CD4-positive, alpha-beta memory T cell (primary cell): ENCODE measurements around the gene ELP4. TPM values are rescaled to one million over a fixed set of nuclear protein-coding genes. Genes with fewer than 3 reads are reported as not detected.

Experiments used
- CTCF ChIA-PET: fragments of 350-600 bp; sonication (Branson Sonifier 250); formaldehyde crosslinking; loops from one replicate; lab custom pipeline; 2021; ENCODE audit warnings: inconsistent platforms; ENCODE audit not compliant: partially characterized antibody; lab: Charles Lee
- POLR2A ChIA-PET: fragments of 350-600 bp; sonication (Branson Sonifier 250); formaldehyde crosslinking; loops from one replicate; lab custom pipeline; 2021; ENCODE audit not compliant: partially characterized antibody; lab: Charles Lee
- DNase-seq, 5 donors: peaks; one replicate each; pipeline versions ENCODE4 v3.0.0 to v3.0.0-alpha.2; 2020 to 2022; ENCODE audit warnings: mixed read lengths in 1 of 5
- H3K27ac ChIP-seq: one replicate; pipeline ENCODE4 v1.7.0; 2013; ENCODE audit warnings: low read depth, low read length
- H3K27me3 ChIP-seq: 2 replicates; pipeline ENCODE4 v1.7.0; 2013; ENCODE audit warnings: mild to moderate bottlenecking, low read length, moderate library complexity; ENCODE audit not compliant: insufficient read depth
- H3K36me3 ChIP-seq: 2 replicates; pipeline ENCODE4 v1.7.0; 2013; ENCODE audit warnings: mild to moderate bottlenecking, low read length, moderate library complexity; ENCODE audit not compliant: insufficient read depth
- H3K4me1 ChIP-seq: 2 replicates; pipeline ENCODE4 v1.7.0; 2013; ENCODE audit warnings: mild to moderate bottlenecking, low read length, moderate library complexity; ENCODE audit not compliant: insufficient read depth
- H3K4me3 ChIP-seq, 2 donors: one replicate each; pipeline ENCODE4 v1.7.0; 2013; ENCODE audit warnings: low read length in 2 of 2, mild to moderate bottlenecking in 1 of 2
- H3K9me3 ChIP-seq, 2 donors: one replicate each; pipeline ENCODE4 v1.7.0; 2013; ENCODE audit warnings: low read length in 2 of 2, control low read depth in 1 of 2; ENCODE audit not compliant: control insufficient read depth in 1 of 2
- H3K27ac Mint-ChIP-seq, 7 donors: one replicate each; pipeline ENCODE4 v1.8.0; 2020 to 2021; ENCODE audit warnings: mixed read lengths in 7 of 7, mild to moderate bottlenecking in 6 of 7, inconsistent platforms in 3 of 7, moderate library complexity in 3 of 7
- H3K27me3 Mint-ChIP-seq, 2 donors: one replicate each; pipeline ENCODE4 v1.8.0; 2020 to 2021; ENCODE audit warnings: mixed read lengths in 2 of 2
- H3K36me3 Mint-ChIP-seq, 2 donors: one replicate each; pipeline ENCODE4 v1.8.0; 2020 to 2021; ENCODE audit warnings: mixed read lengths in 2 of 2, inconsistent platforms in 1 of 2, mild to moderate bottlenecking in 1 of 2
- H3K4me1 Mint-ChIP-seq, 4 donors: one replicate each; pipeline ENCODE4 v1.8.0; 2020 to 2021; ENCODE audit warnings: mixed read lengths in 4 of 4, mild to moderate bottlenecking in 1 of 4
- H3K4me3 Mint-ChIP-seq, 8 donors: one replicate each; pipeline ENCODE4 v1.8.0; 2020 to 2021; ENCODE audit warnings: mixed read lengths in 8 of 8, mild to moderate bottlenecking in 7 of 8, moderate library complexity in 6 of 8, inconsistent platforms in 3 of 8
- H3K9me3 Mint-ChIP-seq, 8 donors: one replicate each; pipeline ENCODE4 v1.8.0; 2020 to 2021; ENCODE audit warnings: mixed read lengths in 8 of 8, mild to moderate bottlenecking in 5 of 8, inconsistent platforms in 3 of 8, moderate library complexity in 1 of 8
- intact Hi-C: fragments of 100-400 bp; cut with micrococcal nuclease; formaldehyde crosslinking; loops from one replicate; pipeline ENCODE4 v1.15.1; 2023
- polyA plus RNA-seq, 2 donors: library from polyadenylated mRNA; unstranded; fragments of 300-500 nt; fragmentation: Illumina TruSeq; gene quantifications; one replicate each; pipeline ENCODE4 v1.2.3, GENCODE V29; 2021
- total RNA-seq, 2 experiments: library from RNA; stranded (reverse); gene quantifications; one replicate each; pipeline ENCODE4 v1.2.3, GENCODE V29; 2021

Gene ELP4
- total and polyA plus RNA-seq, 4 experiments from 2014 or later, result 18.1 to 29.0 (median 19.1) TPM

DNA sequence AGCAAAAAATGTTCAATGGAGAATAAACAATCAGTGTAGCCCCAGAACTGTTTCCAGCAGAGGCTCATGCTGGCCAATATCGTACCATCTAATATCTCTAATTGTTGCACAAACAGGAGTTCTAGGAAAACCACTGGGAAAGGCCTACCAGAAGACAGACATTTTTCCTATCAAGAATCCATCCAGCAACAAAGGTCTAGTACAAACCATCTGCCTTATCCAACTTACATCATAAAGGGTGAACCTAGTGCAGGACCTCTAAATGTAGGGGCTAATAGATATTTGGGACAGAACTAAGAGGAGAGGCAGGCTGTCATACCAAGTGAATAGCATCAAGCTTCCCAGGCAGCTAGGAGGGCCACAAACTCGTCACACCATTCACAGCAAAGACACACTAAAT lies 282.9 kb downstream of the ELP4 start:
- no peak overlapping the region for H3K4me3 Mint-ChIP-seq
- Histone ChIP-seq H3K27me3 (peaks cover 15% of the 10 kb centered on the region), H3K4me1 (no peaks in the 10 kb centered on the region), H3K4me3 (no peak overlapping the region), H3K27ac (no peak overlapping the region), H3K9me3 (no peaks in the 10 kb centered on the region), H3K36me3 (no peaks in the 10 kb centered on the region)
- DNase-seq, result no peak
- H3K9me3 Mint-ChIP-seq, result peaks cover 0 to 10% (median 4%) of the 10 kb centered on the region in 8 donors
- H3K4me1 Mint-ChIP-seq, result peaks cover 0 to 5% (median 5%) of the 10 kb centered on the region in 4 donors
- intact Hi-C loops, result no loop called here
- CTCF ChIA-PET, result no interaction called here
- POLR2A ChIA-PET, result no interaction called here
- H3K27me3 Mint-ChIP-seq, result peaks cover 26 to 38% of the 10 kb centered on the region in 2 donors
- H3K36me3 Mint-ChIP-seq, result peaks cover 0 to 3% of the 10 kb centered on the region in 2 donors
- no peak overlapping the region for H3K27ac Mint-ChIP-seq

DNA sequence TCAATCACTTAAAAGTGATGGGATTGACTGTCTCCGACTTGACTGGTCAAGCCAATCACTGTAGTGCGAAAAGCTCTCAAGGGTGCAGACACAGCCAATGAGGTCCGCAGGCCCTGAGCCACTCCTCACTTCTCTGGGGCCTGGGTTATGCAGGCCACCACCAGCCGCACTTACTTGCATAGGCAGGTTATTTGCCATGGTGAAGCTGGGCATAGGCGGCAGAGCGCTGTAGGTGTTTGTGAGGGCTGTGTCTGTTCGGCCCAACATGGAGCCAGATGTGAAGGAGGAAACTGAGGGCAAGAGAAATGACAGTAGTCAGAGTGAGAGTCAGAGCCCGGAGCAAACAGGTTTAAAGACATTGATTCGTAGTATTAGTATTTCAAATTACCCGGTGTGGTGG lies 283.7 kb downstream of the ELP4 start:
- no peak overlapping the region for H3K4me3 Mint-ChIP-seq
- Histone ChIP-seq H3K4me1 (peaks cover under 1% of the 10 kb centered on the region), H3K27me3 (peaks cover 22% of the 10 kb centered on the region), H3K27ac (no peak overlapping the region), H3K36me3 (no peaks in the 10 kb centered on the region), H3K9me3 (no peaks in the 10 kb centered on the region), H3K4me3 (no peak overlapping the region)
- DNase-seq, result no peak
- no peak overlapping the region for H3K27ac Mint-ChIP-seq
- peaks cover 26 to 43% of the 10 kb centered on the region in 2 donors for H3K27me3 Mint-ChIP-seq
- peaks cover 0 to 10% (median 5%) of the 10 kb centered on the region in 8 donors for H3K9me3 Mint-ChIP-seq
- CTCF ChIA-PET, result no interaction called here
- peaks cover 4 to 9% (median 5%) of the 10 kb centered on the region in 4 donors for H3K4me1 Mint-ChIP-seq
- POLR2A ChIA-PET, result no interaction called here
- intact Hi-C loops, result no loop called here
- peaks cover 0 to 3% of the 10 kb centered on the region in 2 donors for H3K36me3 Mint-ChIP-seq

DNA sequence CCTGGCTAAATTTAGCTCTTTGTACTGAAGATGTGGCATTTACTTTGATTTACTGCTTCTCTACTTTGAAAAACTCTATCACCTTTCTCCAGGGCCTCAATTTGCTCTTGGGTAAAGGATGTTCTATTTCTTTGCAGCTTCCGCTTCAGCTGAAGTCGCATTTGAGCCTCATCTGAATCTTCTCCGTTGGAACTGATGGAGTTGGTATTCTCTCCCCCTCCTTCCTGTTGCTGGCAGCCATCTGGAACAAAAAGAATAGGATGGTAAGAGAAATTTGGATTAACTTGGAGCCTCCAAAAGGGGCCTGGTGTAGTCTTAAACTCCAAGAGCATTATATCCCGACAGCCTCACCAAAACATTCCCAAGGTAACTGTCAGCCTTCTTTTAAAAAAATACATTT lies 285.0 kb downstream of the ELP4 start:
- H3K4me1 ChIP-seq, result peaks cover 12% of the 10 kb centered on the region
- Mint-ChIP-seq H3K4me3 (no peak overlapping the region), H3K27me3 (peaks cover 30 to 47% of the 10 kb centered on the region in 2 donors), H3K9me3 (peaks cover 0 to 11% (median 7%) of the 10 kb centered on the region in 8 donors), H3K27ac (no peak overlapping the region), H3K4me1 (peaks cover 7 to 20% (median 9%) of the 10 kb centered on the region in 4 donors), H3K36me3 (peaks cover 0 to 3% of the 10 kb centered on the region in 2 donors)
- peaks cover 34% of the 10 kb centered on the region for H3K27me3 ChIP-seq
- CTCF ChIA-PET, result no interaction called here
- DNase-seq, result no peak
- POLR2A ChIA-PET, result no interaction called here
- no peak overlapping the region for H3K27ac ChIP-seq
- no peaks in the 10 kb centered on the region for H3K9me3 ChIP-seq
- H3K36me3 ChIP-seq, result no peaks in the 10 kb centered on the region
- intact Hi-C loops, result no loop called here
- H3K4me3 ChIP-seq, result no peak overlapping the region

DNA sequence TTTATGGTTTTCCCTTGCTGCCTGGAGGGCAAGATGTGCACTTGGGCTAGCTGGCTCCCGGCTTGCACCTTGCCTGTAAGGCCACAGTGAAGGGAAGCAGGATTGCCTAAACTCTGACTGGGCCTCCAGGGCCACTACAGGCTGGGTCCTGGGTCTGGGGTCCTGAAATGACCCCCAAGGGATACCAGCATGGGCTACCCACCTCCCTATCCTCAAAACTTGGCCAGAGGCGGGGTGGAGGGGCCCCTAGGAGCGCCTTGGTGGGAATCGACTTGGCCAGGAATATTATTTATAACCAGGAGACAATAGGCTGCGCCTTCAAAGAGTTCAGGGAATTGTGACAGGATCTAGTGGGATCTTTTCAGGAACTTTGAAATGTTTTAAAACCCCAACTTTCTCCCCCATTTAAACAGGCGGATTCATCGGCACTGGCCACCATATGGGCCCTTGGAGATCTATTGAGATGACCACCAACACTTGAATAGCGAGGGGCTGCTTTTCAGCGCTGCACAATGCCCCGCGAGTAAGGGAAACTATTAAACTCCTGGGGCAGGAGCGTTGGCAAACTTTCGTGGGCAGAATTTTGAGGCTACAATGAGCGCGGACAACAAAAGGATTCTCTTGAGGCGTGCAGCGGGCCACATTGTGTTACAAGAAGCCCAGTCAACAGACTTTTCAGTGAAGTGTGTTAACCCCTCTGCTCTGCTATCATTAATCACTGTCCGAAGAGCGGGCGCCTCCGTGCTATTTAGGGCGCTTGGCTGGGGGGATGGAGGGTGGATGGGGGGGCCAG lies 286.3 kb downstream of the ELP4 start:
- H3K27ac Mint-ChIP-seq, result peak overlapping the region in 2 of 7 donors; percentile 21 to 24
- intact Hi-C loops, result no loop called here

DNA sequence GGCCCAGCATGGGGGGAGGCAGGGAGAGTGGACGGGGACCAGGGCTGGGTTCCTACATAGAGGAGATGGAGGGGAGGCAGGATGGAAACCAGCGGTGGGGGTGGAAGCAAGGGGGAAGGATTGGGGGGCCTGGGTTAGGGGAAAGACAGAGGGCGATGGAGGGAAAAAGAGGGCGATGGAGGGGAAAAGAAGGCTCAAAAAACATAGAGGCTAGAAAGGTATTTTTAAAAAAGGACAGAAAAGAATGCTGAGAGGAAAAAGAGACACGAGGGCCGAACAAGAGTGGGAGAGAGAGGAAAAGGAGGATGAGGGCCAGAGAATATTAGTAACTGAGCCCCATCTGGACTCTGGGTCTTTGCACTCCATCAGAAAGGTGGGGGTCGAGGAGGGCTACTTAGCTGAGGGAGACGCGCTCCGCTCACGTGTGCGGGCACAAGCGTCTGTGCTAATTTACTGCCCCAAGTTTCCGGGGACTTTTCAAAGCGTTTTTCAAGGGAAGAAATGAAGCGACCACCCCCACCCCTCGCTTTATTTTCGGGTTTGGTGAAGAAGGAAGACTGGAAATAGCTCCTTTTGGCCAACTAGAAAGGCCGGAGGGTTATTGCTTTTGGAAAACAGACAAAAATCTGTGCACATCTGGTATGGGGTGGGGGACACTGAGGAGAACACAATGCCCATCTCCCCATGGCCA lies 287.1 kb downstream of the ELP4 start:
- Mint-ChIP-seq H3K27me3 (peaks cover 42 to 62% of the 10 kb centered on the region in 2 donors), H3K27ac (peak overlapping the region in 1 of 7 donors; percentile 4), H3K4me3 (no peak overlapping the region), H3K4me1 (peaks cover 13 to 26% (median 20%) of the 10 kb centered on the region in 4 donors), H3K36me3 (peaks cover 0 to 8% of the 10 kb centered on the region in 2 donors), H3K9me3 (peaks cover 0 to 29% (median 23%) of the 10 kb centered on the region in 8 donors)
- no peak for DNase-seq
- intact Hi-C loops, result no loop called here
- Histone ChIP-seq H3K4me3 (no peak overlapping the region), H3K4me1 (peaks cover 20% of the 10 kb centered on the region), H3K27me3 (peaks cover 52% of the 10 kb centered on the region), H3K27ac (no peak overlapping the region), H3K9me3 (no peaks in the 10 kb centered on the region), H3K36me3 (no peaks in the 10 kb centered on the region)
- ChIA-PET CTCF (no interaction called here), POLR2A (no interaction called here)

More for the DNA sequence above, 286.3 kb downstream of the ELP4 start:
- ChIA-PET CTCF (no interaction called here), POLR2A (no interaction called here)
- H3K4me1 Mint-ChIP-seq, result peaks cover 13 to 26% (median 17%) of the 10 kb centered on the region in 4 donors
- DNase-seq, result no peak
- Histone ChIP-seq H3K4me3 (no peak overlapping the region), H3K36me3 (no peaks in the 10 kb centered on the region), H3K27me3 (peaks cover 45% of the 10 kb centered on the region), H3K4me1 (peaks cover 18% of the 10 kb centered on the region), H3K27ac (no peak overlapping the region), H3K9me3 (no peaks in the 10 kb centered on the region)
- H3K36me3 Mint-ChIP-seq, result peaks cover 0 to 3% of the 10 kb centered on the region in 2 donors
- H3K4me3 Mint-ChIP-seq, result peak overlapping the region in 1 of 8 donors; percentile 40
- peaks cover 39 to 54% of the 10 kb centered on the region in 2 donors for H3K27me3 Mint-ChIP-seq
- peaks cover 0 to 22% (median 18%) of the 10 kb centered on the region in 8 donors for H3K9me3 Mint-ChIP-seq

DNA sequence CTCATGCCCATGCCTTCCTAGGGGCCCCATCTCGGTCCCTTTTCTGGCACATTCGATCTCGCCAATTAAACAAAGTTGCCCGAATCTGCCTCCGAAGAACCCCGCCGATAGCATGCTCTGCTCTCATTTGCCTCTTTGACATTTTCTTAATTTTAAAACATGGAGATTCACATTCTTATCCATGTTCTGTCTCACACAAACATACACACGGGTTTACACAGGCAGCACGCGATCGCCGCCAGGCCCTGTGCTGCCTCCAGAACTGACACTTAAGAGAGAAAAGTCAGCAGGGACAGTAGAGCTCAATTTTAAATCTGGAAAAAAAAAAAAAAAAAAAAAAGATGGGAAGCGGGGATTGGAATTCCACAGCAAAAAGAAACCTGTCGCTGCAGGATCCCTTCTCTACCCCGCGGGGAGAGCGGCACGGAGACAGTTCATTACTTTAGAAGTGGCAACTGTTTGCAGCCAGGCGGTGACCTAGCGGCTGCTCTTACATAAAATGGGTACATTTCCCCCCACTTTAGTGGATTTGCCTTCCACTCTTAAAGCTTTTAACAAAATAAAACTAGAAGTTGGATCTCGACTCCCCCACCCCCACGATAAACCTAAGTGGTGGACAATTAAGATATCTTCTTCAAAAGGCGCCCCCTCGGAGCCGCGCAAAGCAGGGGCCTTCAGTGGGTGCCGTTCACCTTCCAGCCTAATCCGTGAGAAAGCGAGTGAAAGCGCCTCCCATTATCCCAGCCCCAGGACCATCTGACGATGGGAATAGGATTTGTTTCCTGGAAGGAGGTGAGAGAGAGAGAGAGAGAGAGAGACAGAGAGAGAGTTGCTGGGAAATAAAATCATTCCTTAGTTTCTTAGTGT lies 287.9 kb downstream of the ELP4 start:
- no peak for DNase-seq
- H3K27me3 ChIP-seq, result peaks cover 55% of the 10 kb centered on the region
- H3K4me1 Mint-ChIP-seq, result peaks cover 13 to 26% (median 20%) of the 10 kb centered on the region in 4 donors
- H3K36me3 ChIP-seq, result no peaks in the 10 kb centered on the region
- CTCF ChIA-PET, result no interaction called here
- no peak overlapping the region for H3K4me3 ChIP-seq
- H3K27ac Mint-ChIP-seq, result peak overlapping the region in 1 of 7 donors; percentile 16
- H3K4me3 Mint-ChIP-seq, result peak overlapping the region in 6 of 8 donors; percentile 37 to 73 (median 60)
- peaks cover 0 to 29% (median 25%) of the 10 kb centered on the region in 8 donors for H3K9me3 Mint-ChIP-seq
- H3K9me3 ChIP-seq, result no peaks in the 10 kb centered on the region
- intact Hi-C loops, result no loop called here
- no peak overlapping the region for H3K27ac ChIP-seq
- peaks cover 44 to 61% of the 10 kb centered on the region in 2 donors for H3K27me3 Mint-ChIP-seq
- H3K36me3 Mint-ChIP-seq, result peaks cover 0 to 8% of the 10 kb centered on the region in 2 donors
- POLR2A ChIA-PET, result no interaction called here
- H3K4me1 ChIP-seq, result peaks cover 20% of the 10 kb centered on the region
